SK-N-SH treated with all-trans-retinoic acid at 6 μM for 48 hours (cell line): ENCODE measurements around the gene CPSF4.

Source experiments
- ARNTL ChIP-seq: fragments of 450-650 bp; formaldehyde crosslinking; IDR thresholded peaks from 2 replicates; pipeline ENCODE4 v1.5.0; 2020; ENCODE audit warnings: low read depth, mild to moderate bottlenecking, moderate library complexity, borderline replicate concordance
- CREB5 ChIP-seq: fragments of 250-450 bp; sonication (Bioruptor Pico); IDR thresholded peaks from 2 replicates; pipeline ENCODE4 v1.5.1; 2020; ENCODE audit warnings: low read depth, mild to moderate bottlenecking, moderate library complexity
- CSDC2 ChIP-seq: fragments of 250-450 bp; sonication (Bioruptor Pico); IDR thresholded peaks from 2 replicates; pipeline ENCODE4 v1.5.0; 2020; ENCODE audit warnings: mild to moderate bottlenecking, moderate library complexity
- ESRRG ChIP-seq: fragments of 250-450 bp; sonication (Bioruptor Pico); IDR thresholded peaks from 2 replicates; pipeline ENCODE4 v1.6.1; 2021; ENCODE audit warnings: mild to moderate bottlenecking
- GLIS3 ChIP-seq: fragments of 250-450 bp; sonication (Bioruptor Pico); IDR thresholded peaks from 2 replicates; pipeline ENCODE4 v1.5.0; 2020; ENCODE audit warnings: mild to moderate bottlenecking, moderate library complexity
- OSR1 ChIP-seq: fragments of 250-450 bp; sonication (Bioruptor Pico); IDR thresholded peaks from 2 replicates; pipeline ENCODE4 v1.8.0; 2022; ENCODE audit warnings: moderate library complexity, mild to moderate bottlenecking, inconsistent platforms
- PATZ1 ChIP-seq: fragments of 250-450 bp; sonication (Bioruptor Pico); IDR thresholded peaks from 2 replicates; pipeline ENCODE4 v1.8.0; 2020; ENCODE audit warnings: mild to moderate bottlenecking, moderate library complexity, borderline replicate concordance
- ZC3H10 ChIP-seq: fragments of 250-450 bp; sonication (Bioruptor Pico); IDR thresholded peaks from 2 replicates; pipeline ENCODE4 v1.5.1; 2021; ENCODE audit warnings: mild to moderate bottlenecking, moderate library complexity
- ZFP30 ChIP-seq: fragments of 450-650 bp; formaldehyde crosslinking; IDR thresholded peaks from 2 replicates; pipeline ENCODE4 v1.5.0; 2022; ENCODE audit warnings: mild to moderate bottlenecking, moderate library complexity
- ZNF70 ChIP-seq: fragments of 450-650 bp; formaldehyde crosslinking; IDR thresholded peaks from 2 replicates; pipeline ENCODE4 v1.5.0; 2020; ENCODE audit warnings: mild to moderate bottlenecking, moderate library complexity
- ZNF8 ChIP-seq: fragments of 450-650 bp; formaldehyde crosslinking; IDR thresholded peaks from 2 replicates; pipeline ENCODE4 v1.5.0; 2020; ENCODE audit warnings: mild to moderate bottlenecking, moderate library complexity
- TF ChIP-seq, protein P1 (sequence below): fragments of 250-450 bp; sonication (Bioruptor Pico); IDR thresholded peaks from 2 replicates; pipeline ENCODE4 v1.5.0; 2020; ENCODE audit warnings: mild to moderate bottlenecking, moderate library complexity

DNA sequence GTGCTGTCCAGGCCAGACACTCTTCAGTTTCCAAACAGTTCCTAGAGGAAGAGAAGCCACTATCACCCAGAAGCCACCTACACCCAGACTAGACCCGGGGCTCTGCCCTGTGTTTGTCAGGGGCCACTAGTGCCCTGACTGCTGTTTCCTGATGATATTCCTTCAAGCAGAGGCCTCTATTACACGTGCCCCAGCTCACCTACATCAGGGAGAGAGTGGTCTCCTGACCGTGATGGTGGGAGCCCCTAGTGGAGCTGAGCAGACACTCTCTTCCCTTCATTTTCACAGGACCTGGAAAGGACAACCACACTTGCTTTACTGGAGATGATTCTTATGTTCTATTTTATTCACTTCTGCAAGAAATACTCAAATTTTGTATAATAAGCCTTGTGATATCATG lies 52.1 kb downstream of the CPSF4 start:
- TF ChIP-seq ARNTL (CRISPR knock-in tag) (no peak), PATZ1 (CRISPR knock-in tag) (no peak), CREB5 (CRISPR knock-in tag) (no peak), ZFP30 (no peak), OSR1 (CRISPR knock-in tag) (no peak), ZNF70 (no peak), ZC3H10 (no peak), CSDC2 (CRISPR knock-in tag) (no peak), GLIS3 (CRISPR knock-in tag) (no peak), ESRRG (no peak), ZNF8 (no peak)
- TF ChIP-seq, protein P1, sequence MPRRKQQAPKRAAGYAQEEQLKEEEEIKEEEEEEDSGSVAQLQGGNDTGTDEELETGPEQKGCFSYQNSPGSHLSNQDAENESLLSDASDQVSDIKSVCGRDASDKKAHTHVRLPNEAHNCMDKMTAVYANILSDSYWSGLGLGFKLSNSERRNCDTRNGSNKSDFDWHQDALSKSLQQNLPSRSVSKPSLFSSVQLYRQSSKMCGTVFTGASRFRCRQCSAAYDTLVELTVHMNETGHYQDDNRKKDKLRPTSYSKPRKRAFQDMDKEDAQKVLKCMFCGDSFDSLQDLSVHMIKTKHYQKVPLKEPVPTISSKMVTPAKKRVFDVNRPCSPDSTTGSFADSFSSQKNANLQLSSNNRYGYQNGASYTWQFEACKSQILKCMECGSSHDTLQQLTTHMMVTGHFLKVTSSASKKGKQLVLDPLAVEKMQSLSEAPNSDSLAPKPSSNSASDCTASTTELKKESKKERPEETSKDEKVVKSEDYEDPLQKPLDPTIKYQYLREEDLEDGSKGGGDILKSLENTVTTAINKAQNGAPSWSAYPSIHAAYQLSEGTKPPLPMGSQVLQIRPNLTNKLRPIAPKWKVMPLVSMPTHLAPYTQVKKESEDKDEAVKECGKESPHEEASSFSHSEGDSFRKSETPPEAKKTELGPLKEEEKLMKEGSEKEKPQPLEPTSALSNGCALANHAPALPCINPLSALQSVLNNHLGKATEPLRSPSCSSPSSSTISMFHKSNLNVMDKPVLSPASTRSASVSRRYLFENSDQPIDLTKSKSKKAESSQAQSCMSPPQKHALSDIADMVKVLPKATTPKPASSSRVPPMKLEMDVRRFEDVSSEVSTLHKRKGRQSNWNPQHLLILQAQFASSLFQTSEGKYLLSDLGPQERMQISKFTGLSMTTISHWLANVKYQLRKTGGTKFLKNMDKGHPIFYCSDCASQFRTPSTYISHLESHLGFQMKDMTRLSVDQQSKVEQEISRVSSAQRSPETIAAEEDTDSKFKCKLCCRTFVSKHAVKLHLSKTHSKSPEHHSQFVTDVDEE (CRISPR knock-in tag) = no peak
